H1 (cell line): ENCODE measurements around the gene OPCML.

Experiments
- ASH2L ChIP-seq: fragments of 200-600, 300-600 bp; sonication (generic); IDR thresholded peaks from one replicate; pipeline ENCODE4 v1.7.1; 2017; ENCODE audit warnings: low read length
- CTCF ChIP-seq, 3 experiments: IDR thresholded peaks; 1 replicate in 2 of 3; 2 replicates in 1 of 3; pipeline versions ENCODE4 v1.5.1 to v1.6.1; 2011; ENCODE audit warnings: low read length in 3 of 3, mild to moderate bottlenecking in 3 of 3, inconsistent platforms in 2 of 3, low read depth in 1 of 3, moderate library complexity in 1 of 3; ENCODE audit not compliant: insufficient read depth in 1 of 3; ENCODE audit errors: control extremely low read depth in 1 of 3
- GABPA ChIP-seq: IDR thresholded peaks from 2 replicates; pipeline ENCODE4 v1.6.1; 2011; ENCODE audit warnings: mild to moderate bottlenecking, low read length, moderate library complexity, borderline replicate concordance; ENCODE audit not compliant: insufficient read depth
- RBBP5 ChIP-seq: IDR thresholded peaks from 2 replicates; pipeline ENCODE4 v1.7.1; 2012; ENCODE audit warnings: low read depth, mild to moderate bottlenecking, inconsistent platforms, low read length, moderate library complexity, borderline replicate concordance

GRCh38 chr11:133253570-133253969 lies 278.7 kb downstream of the OPCML start:
- TF ChIP-seq CTCF (IDR thresholded peaks at IDR 0.05; ENCODE audit: control extremely low read depth in 1 of 3, insufficient read depth in 1 of 3, low read depth in 1 of 3, low read length in 3 of 3) (no peak), GABPA (no peak), ASH2L (no peak), RBBP5 (no peak)
